ACHN (cell line): Measurements from ENCODE around the gene B4GALT6.

Experiments
- DNase-seq: peaks from one replicate; pipeline ENCODE4 v3.0.0-alpha.2; 2015
- in situ Hi-C: cut with HindIII; loops from 2 replicates; pipeline ENCODE4 v1.10.0; 2017; ENCODE audit warnings: low sequenced_read_pairs, low pct_ligation_motif_present, low pct_unique_long_range_greater_than_20kb

The B4GALT6 gene

GRCh38 chr18:31583185-31583854 is 101.1 kb downstream of the B4GALT6 start:
- in situ Hi-C loops: no loop called here

DNA sequence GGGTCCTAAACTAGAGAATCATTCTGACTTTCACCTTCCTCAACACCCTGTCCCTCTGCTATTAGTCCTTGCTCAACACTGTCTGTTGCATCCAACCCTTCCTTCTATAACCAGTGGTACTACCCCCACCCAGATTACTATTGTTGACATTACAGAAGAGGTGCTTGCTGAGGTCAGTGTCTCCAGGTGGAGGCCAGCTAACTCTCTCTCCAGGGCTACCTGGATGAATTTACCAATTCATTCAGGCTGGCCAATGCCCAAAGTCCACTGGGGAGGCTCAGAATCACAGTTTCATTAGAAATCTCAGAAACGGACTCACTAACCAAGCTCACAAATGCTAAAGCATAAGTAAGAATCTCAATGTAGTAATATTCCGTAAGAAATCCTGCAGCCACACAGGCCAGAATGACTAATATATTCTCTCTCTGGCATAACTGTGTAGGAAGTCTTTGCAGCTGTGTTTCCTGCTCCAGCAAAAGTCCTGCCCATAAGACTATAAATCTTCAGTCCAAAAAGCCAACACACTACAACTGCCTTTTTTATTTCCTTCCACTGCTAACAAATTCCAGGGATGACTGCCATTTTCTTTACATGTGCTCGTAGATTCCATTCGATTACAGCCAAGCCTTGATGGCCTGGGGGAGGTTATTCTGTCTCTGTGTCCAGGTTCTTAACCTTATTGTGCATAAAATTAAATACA is 102.7 kb downstream of the B4GALT6 start:
- in situ Hi-C loops: no loop called here
- DNase-seq: no peak

More at GRCh38 chr18:31583185-31583854, 101.1 kb downstream of the B4GALT6 start:
- no peak for DNase-seq

DNA sequence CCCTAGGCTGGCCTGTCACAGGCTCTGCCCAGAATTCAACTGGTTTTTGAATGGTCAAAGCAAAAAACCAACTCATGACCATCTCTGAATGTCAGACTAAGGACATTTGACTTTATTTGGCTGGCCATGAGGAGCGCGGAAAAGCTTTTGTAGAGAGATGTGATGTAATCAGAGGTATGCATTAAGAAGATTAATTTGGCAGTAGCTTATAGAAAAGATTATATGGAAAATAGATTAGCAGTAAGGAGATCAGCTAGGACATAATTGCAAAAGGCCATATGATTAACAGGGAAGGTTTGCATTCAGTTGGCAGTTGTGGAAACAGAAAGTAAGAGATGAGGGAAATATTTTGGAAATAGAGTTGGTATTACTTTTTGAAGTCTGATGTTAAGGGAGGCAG is 105.0 kb downstream of the B4GALT6 start:
- in situ Hi-C loops: no loop called here

DNA sequence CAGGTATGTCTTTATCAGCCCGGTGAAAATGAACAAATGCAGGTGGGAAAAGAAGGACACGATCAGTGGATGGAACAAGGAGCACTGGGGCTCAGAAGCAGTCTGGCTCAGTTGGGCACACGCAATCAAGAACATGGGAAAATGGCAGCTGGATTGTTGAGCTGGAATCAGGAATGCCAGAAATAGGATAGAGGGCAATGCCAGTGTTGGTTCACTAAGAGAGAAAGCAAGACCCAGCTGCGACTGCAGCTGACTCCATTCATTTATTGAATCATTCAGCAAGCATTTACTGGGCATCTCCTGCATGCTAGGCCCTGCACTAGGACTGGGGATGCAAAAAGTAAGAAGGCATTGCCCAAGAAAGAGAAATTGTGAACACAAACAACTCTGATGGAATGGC is 106.3 kb downstream of the B4GALT6 start:
- no peak for DNase-seq
- in situ Hi-C loops: no loop called here

More for the DNA sequence above, 105.0 kb downstream of the B4GALT6 start:
- no peak for DNase-seq

GRCh38 chr18:31577195-31577594 is 107.2 kb downstream of the B4GALT6 start:
- DNase-seq: no peak
- in situ Hi-C loops: no loop called here

GRCh38 chr18:31576670-31577069 is 107.7 kb downstream of the B4GALT6 start:
- DNase-seq: no peak
- in situ Hi-C loops: no loop called here

- DNase-seq: no peak
- in situ Hi-C loops: no loop called here
Measured at GRCh38 chr18:31575515-31576257, 108.7 kb downstream of the B4GALT6 start.

GRCh38 chr18:31574359-31574758 is 110.0 kb downstream of the B4GALT6 start:
- in situ Hi-C loops: no loop called here

More at GRCh38 chr18:31574359-31574758, 110.0 kb downstream of the B4GALT6 start:
- no peak for DNase-seq
